ENCODE data around the gene SEMA3G.

- TF ChIP-seq CTCF (optimal IDR thresholded peaks at IDR 0.05 in 1 of 3, IDR thresholded peaks at IDR 0.05 in 1 of 3, conservative IDR thresholded peaks at IDR 0.05 in 1 of 3; ENCODE audit: extremely low read depth in 1 of 3, insufficient read depth in 2 of 3, low read length in 3 of 3), result no peak
- TF ChIP-seq EZH2 (IDR thresholded peaks at IDR 0.05; ENCODE audit: low read length), result no peak
These were observed 41.5 kb downstream of the SEMA3G start for GRCh38 chr3:52403271-52403841.
